DOHH2 (cell line): ENCODE results near the gene EPB41.

Source experiments
- H3F3A ChIP-seq: fragments of 200-600 bp; sonication (generic), shearing (Covaris generic); 2 replicates; pipeline ENCODE4 v1.6.0; 2016; ENCODE audit warnings: antibody characterized with exemption, mild to moderate bottlenecking; ENCODE audit not compliant: control insufficient read depth, insufficient read depth
- H3K27ac ChIP-seq: fragments of 200-600 bp; sonication (generic); 2 replicates; pipeline ENCODE4 v1.5.1; 2014; ENCODE audit warnings: low read depth, mild to moderate bottlenecking, low read length, moderate library complexity
- H3K27me3 ChIP-seq: fragments of 200-600 bp; sonication (generic); 2 replicates; pipeline ENCODE4 v1.6.1; 2014; ENCODE audit warnings: mild to moderate bottlenecking, low read length, mixed read lengths; ENCODE audit not compliant: control insufficient read depth
- H3K36me3 ChIP-seq: fragments of 200-600 bp; sonication (generic); 2 replicates; pipeline ENCODE4 v1.6.1; 2014; ENCODE audit warnings: mild to moderate bottlenecking, low read length, moderate library complexity, mixed read lengths; ENCODE audit not compliant: control insufficient read depth
- H3K4me1 ChIP-seq: fragments of 200-600 bp; sonication (generic); 2 replicates; pipeline ENCODE4 v1.6.1; 2014; ENCODE audit warnings: mild to moderate bottlenecking, low read length, mixed read lengths; ENCODE audit not compliant: control insufficient read depth
- H3K4me2 ChIP-seq: fragments of 200-600 bp; sonication (generic); 2 replicates; pipeline ENCODE4 v1.6.0; 2014; ENCODE audit warnings: mild to moderate bottlenecking, low read length, moderate library complexity
- H3K4me3 ChIP-seq: fragments of 200-600 bp; sonication (generic); 2 replicates; pipeline ENCODE4 v1.5.1; 2014; ENCODE audit warnings: mild to moderate bottlenecking, low read length, mixed read lengths
- H3K79me2 ChIP-seq: fragments of 200-600 bp; sonication (generic); 2 replicates; pipeline ENCODE4 v1.6.1; 2014; ENCODE audit warnings: mild to moderate bottlenecking, low read length, mixed read lengths; ENCODE audit not compliant: control insufficient read depth
- H3K9me2 ChIP-seq: fragments of 200-600 bp; sonication (generic); replicated peaks from 2 replicates; pipeline ENCODE4 v1.6.1; 2014; ENCODE audit warnings: mild to moderate bottlenecking, low read length, mixed read lengths; ENCODE audit not compliant: control insufficient read depth
- H3K9me3 ChIP-seq: fragments of 200-600 bp; sonication (generic); 2 replicates; pipeline ENCODE4 v1.6.1; 2014; ENCODE audit warnings: antibody characterized with exemption, low read length, mixed read lengths; ENCODE audit not compliant: control insufficient read depth, insufficient read depth
- H4K20me1 ChIP-seq: fragments of 200-600 bp; sonication (generic); 2 replicates; pipeline ENCODE4 v1.6.0; 2014; ENCODE audit warnings: low read depth, mild to moderate bottlenecking, antibody characterized with exemption, low read length, moderate library complexity; ENCODE audit not compliant: control insufficient read depth, insufficient read depth
- EZH2phosphoT487 ChIP-seq: fragments of 200-600 bp; sonication (generic); IDR thresholded peaks from 2 replicates; pipeline ENCODE4 v1.6.1; 2017; ENCODE audit warnings: borderline replicate concordance, mild to moderate bottlenecking, antibody characterized with exemption, low read length, moderate library complexity, mixed read lengths
- TF ChIP-seq, protein P1 (sequence below): fragments of 200-600 bp; sonication (generic); IDR thresholded peaks from one replicate; pipeline ENCODE4 v1.5.1; 2014; ENCODE audit warnings: antibody characterized with exemption, mild to moderate bottlenecking, low read depth, low read length; ENCODE audit not compliant: poor library complexity, severe bottlenecking

Gene EPB41

DNA sequence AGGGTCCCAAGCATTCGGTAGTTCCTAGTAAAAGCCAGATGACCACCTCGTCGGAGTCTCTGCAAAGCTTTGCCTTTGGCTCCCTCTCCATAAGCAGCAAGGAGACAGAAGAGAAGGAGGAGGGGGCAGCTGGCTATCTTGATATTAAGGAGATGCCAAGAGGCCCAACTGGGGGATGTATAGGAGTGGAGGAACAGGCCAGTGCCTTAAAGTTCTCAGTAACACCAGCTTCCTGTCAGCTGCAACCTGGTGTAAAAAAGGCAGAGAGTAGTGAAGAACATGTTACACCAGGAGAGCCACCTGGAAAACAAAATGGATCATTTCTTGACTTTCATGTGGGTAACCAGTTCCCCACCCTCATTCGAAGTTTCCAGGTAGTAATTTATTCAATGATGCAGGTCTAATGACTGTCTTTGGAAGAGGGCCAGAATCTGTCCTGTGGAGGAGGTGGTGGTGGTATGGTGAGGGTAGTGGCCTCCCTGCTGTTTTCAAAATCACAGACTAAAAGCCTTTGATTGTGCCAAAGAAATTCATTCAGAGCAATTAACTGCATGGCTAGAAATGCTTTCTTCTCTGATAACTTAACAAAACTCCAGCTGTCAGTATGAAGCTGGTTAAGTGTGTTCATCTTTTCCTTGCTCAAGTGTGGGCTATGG, 182.0 kb downstream of the EPB41 start:
- no peak overlapping the region for H3K4me2 ChIP-seq
- no peaks in the 10 kb centered on the region for H3K9me2 ChIP-seq
- H3K79me2 ChIP-seq: no peaks in the 10 kb centered on the region
- no peaks in the 10 kb centered on the region for H3K4me1 ChIP-seq
- no peaks in the 10 kb centered on the region for H3K9me3 ChIP-seq
- TF ChIP-seq, protein P1, sequence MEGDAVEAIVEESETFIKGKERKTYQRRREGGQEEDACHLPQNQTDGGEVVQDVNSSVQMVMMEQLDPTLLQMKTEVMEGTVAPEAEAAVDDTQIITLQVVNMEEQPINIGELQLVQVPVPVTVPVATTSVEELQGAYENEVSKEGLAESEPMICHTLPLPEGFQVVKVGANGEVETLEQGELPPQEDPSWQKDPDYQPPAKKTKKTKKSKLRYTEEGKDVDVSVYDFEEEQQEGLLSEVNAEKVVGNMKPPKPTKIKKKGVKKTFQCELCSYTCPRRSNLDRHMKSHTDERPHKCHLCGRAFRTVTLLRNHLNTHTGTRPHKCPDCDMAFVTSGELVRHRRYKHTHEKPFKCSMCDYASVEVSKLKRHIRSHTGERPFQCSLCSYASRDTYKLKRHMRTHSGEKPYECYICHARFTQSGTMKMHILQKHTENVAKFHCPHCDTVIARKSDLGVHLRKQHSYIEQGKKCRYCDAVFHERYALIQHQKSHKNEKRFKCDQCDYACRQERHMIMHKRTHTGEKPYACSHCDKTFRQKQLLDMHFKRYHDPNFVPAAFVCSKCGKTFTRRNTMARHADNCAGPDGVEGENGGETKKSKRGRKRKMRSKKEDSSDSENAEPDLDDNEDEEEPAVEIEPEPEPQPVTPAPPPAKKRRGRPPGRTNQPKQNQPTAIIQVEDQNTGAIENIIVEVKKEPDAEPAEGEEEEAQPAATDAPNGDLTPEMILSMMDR: no peak
- no peak for TF ChIP-seq EZH2phosphoT487
- H4K20me1 ChIP-seq: no peaks in the 10 kb centered on the region
- no peak overlapping the region for H3K27ac ChIP-seq
- H3K4me3 ChIP-seq: no peak overlapping the region
- H3F3A ChIP-seq: no peaks in the 10 kb centered on the region
- no peaks in the 10 kb centered on the region for H3K27me3 ChIP-seq
- H3K36me3 ChIP-seq: peaks cover 19% of the 10 kb centered on the region

GRCh38 chr1:29099286-29099685, 184.9 kb downstream of the EPB41 start:
- Histone ChIP-seq H3K9me2 (no peaks in the 10 kb centered on the region), H3K4me1 (no peaks in the 10 kb centered on the region), H3K27ac (no peak overlapping the region), H4K20me1 (no peaks in the 10 kb centered on the region), H3K27me3 (no peaks in the 10 kb centered on the region), H3K9me3 (no peaks in the 10 kb centered on the region), H3K79me2 (no peaks in the 10 kb centered on the region), H3K4me2 (no peak overlapping the region), H3K4me3 (no peak overlapping the region), H3F3A (no peaks in the 10 kb centered on the region), H3K36me3 (peaks cover 19% of the 10 kb centered on the region)
- TF ChIP-seq, protein P1: no peak
- no peak for TF ChIP-seq EZH2phosphoT487

GRCh38 chr1:29100487-29100886, 186.1 kb downstream of the EPB41 start:
- H3K4me1 ChIP-seq: no peaks in the 10 kb centered on the region
- H3F3A ChIP-seq: no peaks in the 10 kb centered on the region
- H3K9me2 ChIP-seq: no peaks in the 10 kb centered on the region
- H4K20me1 ChIP-seq: no peaks in the 10 kb centered on the region
- no peaks in the 10 kb centered on the region for H3K79me2 ChIP-seq
- no peak overlapping the region for H3K4me2 ChIP-seq
- H3K36me3 ChIP-seq: peaks cover 19% of the 10 kb centered on the region
- no peak for TF ChIP-seq EZH2phosphoT487
- TF ChIP-seq, protein P1: no peak
- no peaks in the 10 kb centered on the region for H3K9me3 ChIP-seq
- H3K27ac ChIP-seq: no peak overlapping the region
- H3K27me3 ChIP-seq: no peaks in the 10 kb centered on the region
- H3K4me3 ChIP-seq: no peak overlapping the region
